Adrenal gland (tissue), 12 donors: Measurements from ENCODE around the gene FBXL15. TPM values are rescaled to one million over a fixed set of nuclear protein-coding genes. Genes with fewer than 3 reads are reported as not detected.
"Not testable (repeated sequence)": the region's sequence is repeated elsewhere in the genome, so short reads cannot be mapped to it uniquely, and the experiment has no call there.

Source experiments
- DNase-seq, 7 donors: peaks; one replicate each; pipeline ENCODE4 v3.0.0-alpha.2; 2019 to 2020
- H3K27ac ChIP-seq, 5 donors: fragments of 200-600 bp; sonication (generic) in 4 of 5; 1 replicate in 3 of 5; 2 replicates in 2 of 5; pipeline versions ENCODE4 v1.5.1 to v1.8.0; 2016 to 2020; ENCODE audit warnings: mild to moderate bottlenecking in 1 of 5
- H3K27me3 ChIP-seq: fragments of 200-600 bp; 2 replicates; pipeline ENCODE4 v1.8.0; 2021
- H3K36me3 ChIP-seq, 2 donors: fragments of 200-600 bp; replicated peaks in 1 of 2; 1 replicate in 1 of 2; 2 replicates in 1 of 2; pipeline versions ENCODE4 v1.5.1 to v1.8.0; 2018 to 2022
- H3K4me1 ChIP-seq, 2 donors: fragments of 200-600 bp; replicated peaks in 1 of 2; 1 replicate in 1 of 2; 2 replicates in 1 of 2; pipeline versions ENCODE4 v1.5.1 to v1.8.0; 2018 to 2021
- H3K4me3 ChIP-seq, 4 donors: fragments of 200-600 bp; sonication (generic) in 3 of 4; one replicate each; pipeline ENCODE4 v1.5.1; 2016 to 2018
- H3K9me3 ChIP-seq, 3 donors: fragments of 200-600 bp; sonication (generic) in 1 of 3; replicated peaks in 1 of 3; 1 replicate in 2 of 3; 2 replicates in 1 of 3; pipeline versions ENCODE4 v1.5.1 to v1.8.0; 2016 to 2021
- POLR2A ChIP-seq, 2 donors: fragments of 450-650 bp; IDR thresholded peaks; one replicate each; pipeline ENCODE4 v1.6.1; 2017; ENCODE audit warnings: antibody characterized with exemption in 2 of 2, mild to moderate bottlenecking in 2 of 2, moderate library complexity in 1 of 2
- WGBS, 4 donors: extraction: QIAGEN DNeasy Blood & Tissue Kit in 2 of 4; methylation state at CpG; one replicate each; pipeline versions ENCODE4 v1.1.5 to v1.1.7; 2013 to 2017; 5-methylcytosine and 5-hydroxymethylcytosine counted together
- intact Hi-C, 2 donors: fragments of 100-400 bp; cut with DNase I; formaldehyde crosslinking; loops; one replicate each; pipeline versions ENCODE4 v1.14.1 to v1.15.0; 2022 to 2023
- polyA plus RNA-seq, 3 donors: library from polyadenylated mRNA; stranded (reverse); fragments of 200-250 nt in 2 of 3; fragments of 350-450 nt in 1 of 3; fragmentation: Illumina TruSeq in 1 of 3; extraction: RNeasy Lipid Tissue Mini Kit (QIAGEN cat#74804) in 1 of 3; gene quantifications; one replicate each; pipeline ENCODE4 v1.2.3, GENCODE V29; 2013 to 2014
- total RNA-seq, 9 donors: library from RNA; depleted of rRNA in 4 of 9; stranded (reverse); fragments of >200 nt in 4 of 9; fragments of 120-200 nt in 1 of 9; fragmentation: NEBNext Ultra II Directional in 1 of 9; extraction: Animal tissue kit (Norgen Biotek cat#: 25700) in 1 of 9; gene quantifications; one replicate each; pipeline versions ENCODE4 v1.1.0 to v1.2.4, GENCODE V29; 2013 to 2023
- TF ChIP-seq, protein P1 (sequence below), 6 experiments: fragments of 450-650 bp in 4 of 6; fragments of 200-600 bp in 2 of 6; sonication (generic) in 1 of 6; IDR thresholded peaks; 1 replicate in 5 of 6; 2 replicates in 1 of 6; pipeline versions ENCODE4 v1.5.1 to v1.8.0; 2016 to 2021; ENCODE audit warnings: antibody characterized with exemption in 6 of 6, mild to moderate bottlenecking in 2 of 6, moderate library complexity in 1 of 6
- donor health status: healthy with polysubstance abuse.
- donor health status: Bipolar disorder and iron deficiency.
- donor health status: DM: yes; HTN: yes; CAD: no.
- donor health status: DM: no; HTN: no; CAD: no.
- donor health status: DM: no; HTN: no; CAD: no.
- donor health status: DM: yes; HTN: yes; CAD: no.

The FBXL15 gene
- total and polyA plus RNA-seq, 12 donors = 2.1 to 61.9 (median 28.7) TPM

DNA sequence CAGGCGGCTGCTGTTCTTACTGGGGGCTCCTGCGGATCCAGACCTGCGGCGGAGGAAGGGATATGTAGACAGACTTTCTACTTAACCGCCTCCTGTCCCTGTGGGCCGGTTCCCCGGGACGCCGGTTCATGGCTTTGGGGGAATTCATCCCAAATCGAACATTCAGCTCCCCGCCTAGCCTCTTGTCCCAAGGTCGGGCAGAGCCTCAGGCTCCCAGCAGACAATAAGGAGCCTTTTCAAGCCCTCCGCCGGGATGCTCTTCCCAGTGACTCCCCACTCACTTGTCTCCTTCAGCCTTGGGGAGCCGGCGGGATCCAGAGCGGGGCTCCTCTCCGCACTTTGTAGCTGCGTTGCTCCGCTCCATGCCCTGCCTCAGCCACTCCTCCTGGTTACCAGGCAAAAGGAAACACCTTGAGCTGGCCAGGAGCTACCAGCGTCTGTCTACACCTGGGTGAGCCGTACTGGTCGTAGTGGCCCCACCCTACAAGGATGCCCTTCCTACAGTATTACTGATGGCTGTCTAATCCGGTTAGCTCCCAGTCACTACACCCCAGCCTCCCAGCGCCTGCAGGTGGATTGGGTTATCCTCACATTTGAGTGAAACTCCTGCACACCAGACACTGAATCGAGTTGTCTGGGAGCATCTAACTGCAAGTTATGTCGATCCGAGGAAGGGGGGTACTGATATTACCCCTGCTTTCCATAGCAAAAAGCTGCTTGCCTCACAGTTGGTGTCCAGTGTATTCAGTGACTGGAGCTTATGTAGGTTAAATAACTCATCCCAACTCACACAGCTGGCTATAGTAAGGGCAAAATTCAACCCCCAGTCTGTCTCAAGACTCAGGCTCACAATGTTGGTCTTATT lies 30.7 kb downstream of the FBXL15 start, which contains the start of gene C10orf95:
Gene C10orf95, minus strand, starts transcription at position 439 of the 865 bp plus-strand sequence. CDS start 450 bp downstream, outside the sequence.
- peak in 2 of 7 donors; percentile 26 to 66 for DNase-seq
- H3K27ac ChIP-seq = peak within 1 kb of the TSS; percentile 30 to 96 (median 83)
- no peaks in the 10 kb centered on the region for H3K36me3 ChIP-seq
- H3K9me3 ChIP-seq = no peaks in the 10 kb centered on the region
- intact Hi-C loops = no loop called here
- WGBS, 4 donors = 21 to 55% (median 26%) methylated on average over 12 to 28 of the region's 28 CpGs
- H3K4me3 ChIP-seq = peak within 1 kb of the TSS; percentile 46 to 96 (median 76)
- no peaks in the 10 kb centered on the region for H3K27me3 ChIP-seq
- no peak for TF ChIP-seq POLR2A (IDR thresholded peaks at IDR 0.05)
- TF ChIP-seq, protein P1, sequence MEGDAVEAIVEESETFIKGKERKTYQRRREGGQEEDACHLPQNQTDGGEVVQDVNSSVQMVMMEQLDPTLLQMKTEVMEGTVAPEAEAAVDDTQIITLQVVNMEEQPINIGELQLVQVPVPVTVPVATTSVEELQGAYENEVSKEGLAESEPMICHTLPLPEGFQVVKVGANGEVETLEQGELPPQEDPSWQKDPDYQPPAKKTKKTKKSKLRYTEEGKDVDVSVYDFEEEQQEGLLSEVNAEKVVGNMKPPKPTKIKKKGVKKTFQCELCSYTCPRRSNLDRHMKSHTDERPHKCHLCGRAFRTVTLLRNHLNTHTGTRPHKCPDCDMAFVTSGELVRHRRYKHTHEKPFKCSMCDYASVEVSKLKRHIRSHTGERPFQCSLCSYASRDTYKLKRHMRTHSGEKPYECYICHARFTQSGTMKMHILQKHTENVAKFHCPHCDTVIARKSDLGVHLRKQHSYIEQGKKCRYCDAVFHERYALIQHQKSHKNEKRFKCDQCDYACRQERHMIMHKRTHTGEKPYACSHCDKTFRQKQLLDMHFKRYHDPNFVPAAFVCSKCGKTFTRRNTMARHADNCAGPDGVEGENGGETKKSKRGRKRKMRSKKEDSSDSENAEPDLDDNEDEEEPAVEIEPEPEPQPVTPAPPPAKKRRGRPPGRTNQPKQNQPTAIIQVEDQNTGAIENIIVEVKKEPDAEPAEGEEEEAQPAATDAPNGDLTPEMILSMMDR (IDR thresholded peaks at IDR 0.05) = no peak
- H3K4me1 ChIP-seq = peaks cover 4 to 29% of the 10 kb centered on the region in 2 donors

DNA sequence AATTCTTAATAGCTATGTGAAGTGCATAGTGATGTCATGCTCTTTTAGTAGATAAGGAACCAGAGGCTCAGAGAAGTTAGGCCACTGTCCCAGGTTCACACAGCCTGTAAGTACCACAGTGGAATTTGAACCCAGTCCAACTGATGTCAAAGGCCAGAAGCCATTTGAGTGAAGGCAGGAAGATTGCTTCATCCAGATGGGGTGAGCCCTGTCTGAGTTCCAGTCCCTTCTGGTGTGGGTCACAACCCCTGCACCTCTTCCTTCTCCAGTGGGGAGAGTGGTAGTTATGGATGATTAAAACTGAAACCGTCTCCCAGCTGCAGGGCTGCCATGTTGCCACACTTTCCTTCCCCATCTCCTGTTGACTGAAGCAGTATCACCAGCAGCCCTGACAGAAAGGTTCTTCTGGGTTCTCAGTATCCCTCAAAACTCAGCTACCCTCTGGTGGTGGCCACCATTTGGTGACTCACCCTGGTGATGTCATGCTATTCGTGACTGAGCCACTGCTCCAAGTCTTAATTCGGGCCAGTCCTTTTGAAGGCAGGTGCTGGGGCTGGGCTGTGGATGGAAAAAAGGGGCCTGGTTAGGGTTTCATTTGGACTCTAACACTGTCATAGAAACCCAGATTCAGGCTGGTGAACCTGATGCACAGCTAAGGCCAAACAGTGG lies 32.2 kb downstream of the FBXL15 start:
- intact Hi-C loops = no loop called here
- H3K9me3 ChIP-seq = no peaks in the 10 kb centered on the region
- 20 to 36% (median 31%) methylated on average over 2 to 3 of the region's 3 CpGs for WGBS, 4 donors
- peak; percentile 39 to 77 (median 71) for DNase-seq
- H3K27ac ChIP-seq = peak overlapping the region; percentile 33 to 83 (median 49)
- no peaks in the 10 kb centered on the region for H3K27me3 ChIP-seq
- H3K4me3 ChIP-seq = no peak overlapping the region
- H3K36me3 ChIP-seq = no peaks in the 10 kb centered on the region
- TF ChIP-seq, protein P1 (IDR thresholded peaks at IDR 0.05) = no peak
- TF ChIP-seq POLR2A (IDR thresholded peaks at IDR 0.05) = no peak
- peaks cover 4 to 29% of the 10 kb centered on the region in 2 donors for H3K4me1 ChIP-seq

DNA sequence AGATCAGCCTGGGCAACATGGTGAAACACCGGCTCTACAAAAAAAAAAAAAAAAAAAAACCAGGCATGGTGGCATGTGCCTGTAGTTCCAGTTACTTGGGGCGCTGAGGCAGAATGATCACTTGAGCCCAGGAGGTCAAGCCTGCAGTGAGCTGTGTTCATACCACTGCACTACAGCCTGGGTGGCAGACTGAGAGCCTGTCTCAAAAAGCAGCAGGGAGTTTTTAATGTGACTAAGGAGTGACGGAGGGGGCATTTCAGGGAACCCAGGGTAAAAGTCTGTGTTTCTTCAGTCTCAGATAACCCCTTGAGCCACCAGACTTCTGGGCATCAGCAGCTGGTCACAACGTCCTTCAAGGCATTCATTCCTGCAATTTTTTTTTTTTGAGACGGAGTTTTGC lies 32.9 kb downstream of the FBXL15 start:
- intact Hi-C loops = no loop called here
- TF ChIP-seq POLR2A (IDR thresholded peaks at IDR 0.05) = no peak
- TF ChIP-seq, protein P1 (IDR thresholded peaks at IDR 0.05) = no peak
- Histone ChIP-seq H3K9me3 (no peaks in the 10 kb centered on the region), H3K36me3 (no peaks in the 10 kb centered on the region), H3K4me3 (no peak overlapping the region), H3K27me3 (no peaks in the 10 kb centered on the region), H3K27ac (peak overlapping the region; percentile 33 to 83 (median 49)), H3K4me1 (peaks cover 4 to 29% of the 10 kb centered on the region in 2 donors)
- no peak for DNase-seq
- WGBS, 4 donors = 76 to 87% (median 81%) methylated on average over 4 to 5 of the region's 5 CpGs

DNA sequence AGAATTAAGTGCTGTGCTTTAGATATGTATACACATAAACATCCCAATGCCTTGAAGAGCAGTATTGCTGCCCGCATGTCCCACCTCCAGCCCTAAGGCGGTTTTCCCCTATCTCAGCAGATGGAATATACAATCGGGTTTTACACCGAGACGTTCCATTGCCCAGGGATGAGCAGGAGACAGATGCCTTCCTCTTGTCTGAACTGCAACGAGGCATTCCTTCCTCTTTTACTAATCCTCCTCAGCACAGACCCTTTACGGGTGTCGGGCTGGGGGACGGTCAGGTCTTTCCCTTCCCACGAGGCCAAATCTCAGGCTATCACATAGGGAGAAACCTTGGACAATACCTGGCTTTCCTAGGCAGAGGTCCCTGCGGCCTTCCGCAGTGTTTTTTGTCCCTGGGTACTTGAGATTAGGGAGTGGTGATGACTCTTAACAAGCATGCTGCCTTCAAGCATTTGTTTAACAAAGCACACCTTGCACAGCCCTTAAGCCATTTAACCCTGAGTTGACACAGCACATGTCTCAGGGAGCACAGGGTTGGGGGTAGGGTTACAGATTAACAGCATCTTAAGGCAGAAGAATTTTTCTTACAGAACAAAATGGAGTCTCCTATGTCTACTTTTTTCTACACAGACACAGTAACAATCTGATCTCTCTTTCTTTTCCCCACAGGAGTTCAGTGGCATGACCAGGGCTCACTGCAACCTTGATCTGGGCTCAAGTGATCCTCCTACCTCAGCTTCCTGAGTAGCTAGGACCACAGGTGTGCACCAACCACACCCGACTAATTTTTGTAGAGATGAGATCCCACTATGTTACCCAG lies 34.2 kb downstream of the FBXL15 start:
- H3K36me3 ChIP-seq, intact Hi-C loops, DNase-seq, H3K4me3 ChIP-seq, H3K9me3 ChIP-seq, H3K27me3 ChIP-seq: not testable (repeated sequence)
- WGBS, 4 donors = 74 to 81% (median 77%) methylated on average over 13 of the region's 13 CpGs
- H3K4me1 ChIP-seq = peaks cover 4 to 24% of the 10 kb centered on the region in 2 donors
- peak overlapping the region in 1 of 5 donors; percentile 65 for H3K27ac ChIP-seq
